Osteoblast (primary cell): ENCODE measurements around the gene HELZ2. TPM values are rescaled to one million over a fixed set of nuclear protein-coding genes. Genes with fewer than 3 reads are reported as not detected.
A peak's percentile ranks its signal among the peaks of the same experiment; 100 is the strongest.

Experiments used
- DNase-seq: peaks from one replicate; pipeline ENCODE4 v3.0.0; 2011; ENCODE audit warnings: low spot score, mixed read lengths; ENCODE audit not compliant: insufficient read length; ENCODE audit errors: missing footprints
- H2AFZ ChIP-seq: 2 replicates; pipeline ENCODE4 v1.6.0; 2011; ENCODE audit warnings: mild to moderate bottlenecking, low read length
- H3K27ac ChIP-seq: 2 replicates; pipeline ENCODE4 v1.5.1; 2011; ENCODE audit warnings: mild to moderate bottlenecking, low read depth, low read length, moderate library complexity
- H3K27me3 ChIP-seq: 2 replicates; pipeline ENCODE4 v1.6.0; 2012; ENCODE audit warnings: mild to moderate bottlenecking, control low read depth, inconsistent platforms, low read length, moderate library complexity; ENCODE audit not compliant: insufficient read depth
- H3K36me3 ChIP-seq: 2 replicates; pipeline ENCODE4 v1.5.1; 2011; ENCODE audit warnings: mild to moderate bottlenecking, low read length, control low read depth, moderate library complexity; ENCODE audit not compliant: insufficient read depth
- H3K4me1 ChIP-seq: 2 replicates; pipeline ENCODE4 v1.5.1; 2011; ENCODE audit warnings: mild to moderate bottlenecking, low read length, control low read depth, moderate library complexity; ENCODE audit not compliant: insufficient read depth
- H3K4me2 ChIP-seq: 2 replicates; pipeline ENCODE4 v1.6.0; 2011; ENCODE audit warnings: mild to moderate bottlenecking, low read length; ENCODE audit not compliant: insufficient read depth
- H3K4me3 ChIP-seq: fragments of 200-600 bp; sonication (generic); 3 replicates; pipeline ENCODE4 v1.5.1; 2012; ENCODE audit warnings: mild to moderate bottlenecking, low read length, inconsistent platforms; ENCODE audit not compliant: insufficient read depth
- H3K79me2 ChIP-seq: 2 replicates; pipeline ENCODE4 v1.6.0; 2012; ENCODE audit warnings: mild to moderate bottlenecking, low read length, control low read depth, inconsistent platforms; ENCODE audit not compliant: insufficient read depth
- H3K9me3 ChIP-seq: 2 replicates; pipeline ENCODE4 v1.5.1; 2011; ENCODE audit warnings: low read depth, low read length, control low read depth
- H4K20me1 ChIP-seq: 2 replicates; pipeline ENCODE4 v1.6.0; 2012; ENCODE audit warnings: mild to moderate bottlenecking, low read length, control low read depth; ENCODE audit not compliant: insufficient read depth
- total RNA-seq: library from RNA; depleted of rRNA; stranded (reverse); fragments of >200 nt; gene quantifications from 2 replicates; pipeline ENCODE4 v1.2.3, GENCODE V29; 2012
- TF ChIP-seq, protein P1 (sequence below): IDR thresholded peaks from 2 replicates; pipeline ENCODE4 v1.5.1; 2011; ENCODE audit warnings: mild to moderate bottlenecking, low read depth, low read length, moderate library complexity; ENCODE audit errors: extremely low read depth

The HELZ2 gene
- total RNA-seq, 1 donor: 27.5 TPM

DNA sequence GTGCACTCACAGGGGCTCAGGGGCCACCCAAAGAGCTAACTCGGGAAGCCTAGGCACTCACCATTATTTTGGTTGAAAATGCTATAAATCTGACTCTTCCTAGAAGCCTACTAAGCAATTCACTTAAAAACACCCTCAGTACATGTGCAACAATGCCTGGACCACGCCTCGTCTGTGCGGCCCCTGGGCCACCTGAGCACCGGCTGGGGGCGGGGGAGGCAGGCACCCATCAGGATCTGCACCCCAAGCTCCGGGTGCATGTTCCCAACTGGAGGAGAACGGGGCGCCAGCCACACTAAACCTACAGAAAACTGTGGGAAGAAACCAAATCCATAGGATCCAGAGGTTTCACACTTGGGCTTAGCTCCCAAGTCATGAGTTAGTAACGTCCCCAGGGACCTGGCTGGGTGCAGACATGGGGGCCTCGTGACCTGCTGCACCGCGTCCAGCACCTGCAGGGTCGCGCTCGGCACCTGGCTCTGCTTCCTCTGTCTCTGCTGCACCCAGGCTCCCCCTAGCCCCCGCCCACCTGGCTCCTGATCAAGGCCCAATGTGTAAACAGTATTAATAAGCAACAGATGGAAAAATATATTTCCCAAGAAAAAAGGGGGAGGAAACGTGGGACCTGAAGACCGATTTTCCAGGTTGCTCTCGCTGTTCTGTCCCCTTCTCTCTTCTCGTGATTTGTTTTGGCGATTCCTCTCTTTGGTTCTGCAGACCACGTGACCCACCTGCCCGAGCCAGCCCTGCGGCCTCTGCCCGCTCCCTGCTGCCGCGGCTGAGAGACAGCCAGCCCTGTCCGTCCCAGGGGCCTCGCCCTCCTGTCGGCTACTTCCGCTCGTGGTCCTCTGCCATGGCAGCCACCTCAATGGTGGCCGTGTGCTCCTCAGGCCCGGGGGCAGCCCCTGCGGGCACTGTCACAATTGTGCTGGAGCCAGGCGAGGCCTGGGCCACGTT is 15.5 kb upstream of the HELZ2 start:
- no peak overlapping the region for H2AFZ ChIP-seq
- H3K36me3 ChIP-seq: peaks cover 30% of the 10 kb centered on the region
- DNase-seq: peak; percentile 87
- H4K20me1 ChIP-seq: peaks cover 14% of the 10 kb centered on the region
- H3K27ac ChIP-seq: no peak overlapping the region
- no peak overlapping the region for H3K4me2 ChIP-seq
- H3K9me3 ChIP-seq: no peaks in the 10 kb centered on the region
- TF ChIP-seq, protein P1, sequence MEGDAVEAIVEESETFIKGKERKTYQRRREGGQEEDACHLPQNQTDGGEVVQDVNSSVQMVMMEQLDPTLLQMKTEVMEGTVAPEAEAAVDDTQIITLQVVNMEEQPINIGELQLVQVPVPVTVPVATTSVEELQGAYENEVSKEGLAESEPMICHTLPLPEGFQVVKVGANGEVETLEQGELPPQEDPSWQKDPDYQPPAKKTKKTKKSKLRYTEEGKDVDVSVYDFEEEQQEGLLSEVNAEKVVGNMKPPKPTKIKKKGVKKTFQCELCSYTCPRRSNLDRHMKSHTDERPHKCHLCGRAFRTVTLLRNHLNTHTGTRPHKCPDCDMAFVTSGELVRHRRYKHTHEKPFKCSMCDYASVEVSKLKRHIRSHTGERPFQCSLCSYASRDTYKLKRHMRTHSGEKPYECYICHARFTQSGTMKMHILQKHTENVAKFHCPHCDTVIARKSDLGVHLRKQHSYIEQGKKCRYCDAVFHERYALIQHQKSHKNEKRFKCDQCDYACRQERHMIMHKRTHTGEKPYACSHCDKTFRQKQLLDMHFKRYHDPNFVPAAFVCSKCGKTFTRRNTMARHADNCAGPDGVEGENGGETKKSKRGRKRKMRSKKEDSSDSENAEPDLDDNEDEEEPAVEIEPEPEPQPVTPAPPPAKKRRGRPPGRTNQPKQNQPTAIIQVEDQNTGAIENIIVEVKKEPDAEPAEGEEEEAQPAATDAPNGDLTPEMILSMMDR: no peak
- no peaks in the 10 kb centered on the region for H3K79me2 ChIP-seq
- H3K4me3 ChIP-seq: no peak overlapping the region
- H3K27me3 ChIP-seq: no peaks in the 10 kb centered on the region
- H3K4me1 ChIP-seq: peaks cover 8% of the 10 kb centered on the region

DNA sequence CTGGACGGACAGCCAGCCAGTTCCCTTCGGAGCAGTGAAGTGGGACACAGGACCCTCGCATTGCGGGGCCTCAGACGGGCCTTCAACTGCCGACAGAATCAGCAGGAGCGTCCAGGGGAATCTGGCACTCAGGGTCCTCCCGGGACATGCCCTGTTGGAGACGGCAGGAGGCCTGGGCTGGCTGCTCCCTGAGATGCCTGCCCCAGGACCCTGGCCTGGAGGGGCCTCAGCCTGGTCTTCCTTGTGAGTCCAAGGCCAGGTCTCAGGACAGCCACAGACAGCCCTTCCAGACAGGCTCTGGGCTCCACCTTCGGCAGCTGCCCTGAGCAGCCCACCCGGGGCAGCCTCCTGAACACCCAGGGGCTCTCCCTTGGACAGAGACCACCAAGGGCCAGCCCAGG is 14.6 kb upstream of the HELZ2 start:
- Histone ChIP-seq H3K9me3 (no peaks in the 10 kb centered on the region), H3K27ac (no peak overlapping the region), H3K79me2 (no peaks in the 10 kb centered on the region), H2AFZ (no peak overlapping the region), H4K20me1 (peaks cover 6% of the 10 kb centered on the region), H3K27me3 (no peaks in the 10 kb centered on the region), H3K4me3 (no peak overlapping the region), H3K36me3 (peaks cover 30% of the 10 kb centered on the region), H3K4me2 (no peak overlapping the region), H3K4me1 (no peaks in the 10 kb centered on the region)
- DNase-seq: peak; percentile 58
- TF ChIP-seq, protein P1: no peak

DNA sequence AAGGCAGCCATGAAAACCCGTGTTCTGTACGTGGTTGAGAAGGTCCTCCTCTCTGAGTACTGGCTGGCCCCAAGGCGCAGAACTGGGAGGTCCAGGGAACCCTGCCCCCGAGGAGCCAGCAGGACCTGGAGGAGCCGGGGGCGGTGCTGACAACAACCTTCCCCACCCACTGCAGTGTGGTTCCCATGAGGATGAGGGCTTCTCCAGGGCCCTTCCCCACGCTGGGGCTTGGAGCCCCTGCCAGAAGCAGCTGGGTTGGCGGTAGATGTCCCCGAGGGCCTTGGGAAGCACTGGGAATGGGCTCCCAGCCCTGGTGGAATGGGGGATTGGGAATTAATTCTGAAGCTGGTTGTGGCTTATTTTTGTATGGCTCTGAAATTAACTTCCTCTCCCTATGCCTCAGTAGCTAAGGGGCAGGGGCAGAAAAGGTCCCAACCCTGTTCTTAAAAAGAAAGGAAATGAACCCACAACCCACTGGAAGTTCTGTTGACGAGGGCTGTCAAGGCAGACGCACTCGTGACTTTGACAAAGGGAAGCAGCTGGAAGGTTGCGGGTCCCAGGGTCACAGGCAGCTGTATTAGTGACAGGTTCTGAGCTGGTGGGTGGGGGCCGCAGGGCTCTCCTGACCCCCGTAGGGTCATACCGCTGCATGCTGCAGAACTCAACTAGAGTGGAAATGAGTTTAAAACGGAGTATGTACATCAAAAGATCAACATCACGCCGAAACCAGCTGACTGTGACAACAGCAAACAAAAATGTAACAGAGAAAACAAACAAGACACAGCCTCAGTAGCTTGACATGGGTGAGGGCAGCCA is 13.9 kb upstream of the HELZ2 start:
- H3K27me3 ChIP-seq: no peaks in the 10 kb centered on the region
- peaks cover under 1% of the 10 kb centered on the region for H4K20me1 ChIP-seq
- H3K36me3 ChIP-seq: peaks cover 25% of the 10 kb centered on the region
- no peaks in the 10 kb centered on the region for H3K79me2 ChIP-seq
- TF ChIP-seq, protein P1: no peak
- no peak overlapping the region for H3K27ac ChIP-seq
- H2AFZ ChIP-seq: no peak overlapping the region
- no peak overlapping the region for H3K4me3 ChIP-seq
- no peaks in the 10 kb centered on the region for H3K9me3 ChIP-seq
- H3K4me1 ChIP-seq: no peaks in the 10 kb centered on the region
- no peak overlapping the region for H3K4me2 ChIP-seq
- peak; percentile 82 for DNase-seq

DNA sequence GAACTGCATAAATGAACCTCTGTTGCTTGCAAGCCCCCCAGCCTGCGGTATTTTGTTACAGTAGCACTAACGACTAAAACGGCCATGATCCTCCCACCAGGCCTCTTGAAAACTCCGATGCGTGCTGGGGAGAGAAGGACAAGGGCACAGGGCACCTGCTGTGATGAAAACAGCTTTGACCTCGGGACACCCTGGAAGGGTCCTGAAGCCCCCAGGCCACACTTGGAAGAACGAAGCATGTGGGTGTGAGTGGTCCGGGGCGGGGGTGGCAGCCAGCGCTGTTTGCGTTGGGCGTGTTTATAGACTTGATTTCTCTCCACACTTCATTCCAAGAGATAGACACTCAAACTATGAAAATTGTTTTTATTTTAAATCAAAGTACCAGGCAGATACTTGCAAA is 13.2 kb upstream of the HELZ2 start:
- no peaks in the 10 kb centered on the region for H3K9me3 ChIP-seq
- H3K79me2 ChIP-seq: no peaks in the 10 kb centered on the region
- no peak overlapping the region for H3K4me3 ChIP-seq
- no peak overlapping the region for H3K4me2 ChIP-seq
- H2AFZ ChIP-seq: no peak overlapping the region
- no peaks in the 10 kb centered on the region for H3K27me3 ChIP-seq
- H4K20me1 ChIP-seq: no peaks in the 10 kb centered on the region
- H3K36me3 ChIP-seq: peaks cover 18% of the 10 kb centered on the region
- no peak overlapping the region for H3K27ac ChIP-seq
- TF ChIP-seq, protein P1: no peak
- H3K4me1 ChIP-seq: no peaks in the 10 kb centered on the region
- peak; percentile 29 for DNase-seq
